ENCODE results near the gene ASRGL1. TPM values are rescaled to one million over a fixed set of nuclear protein-coding genes. Genes with fewer than 3 reads are reported as not detected.
A peak's percentile ranks its signal among the peaks of the same experiment; 100 is the strongest.

Gene ASRGL1
- total and polyA plus RNA-seq, 2 of the 13 experiments (the other 11 are each of a cell fraction or from before 2014, with no cell fraction given) = 50.8 to 97.5 TPM

- peak; percentile 28; the same call in 1 of the 2 replicates for TF ChIP-seq AHDC1 (CRISPR knock-in tag; IDR thresholded peaks at IDR 0.05; ENCODE audit: borderline replicate concordance)
- TF ChIP-seq IKZF1 (IDR thresholded peaks at IDR 0.05) = no peak
- TF ChIP-seq FOXC1 (CRISPR knock-in tag; IDR thresholded peaks at IDR 0.05; ENCODE audit: borderline replicate concordance) = no peak
- peak; percentile 81; the same call in 1 of the 2 replicates for TF ChIP-seq NAIF1 (CRISPR knock-in tag; IDR thresholded peaks at IDR 0.05; ENCODE audit: borderline replicate concordance)
- no peak for TF ChIP-seq ZFP82 (CRISPR knock-in tag; IDR thresholded peaks at IDR 0.05; ENCODE audit: borderline replicate concordance)
- 0 out of 2 replicates have a peak, but pooled peaks have one; percentile 38 for TF ChIP-seq ZNF790 (CRISPR knock-in tag; IDR thresholded peaks at IDR 0.05; ENCODE audit: borderline replicate concordance)
- no peak for TF ChIP-seq ZNF317 (CRISPR knock-in tag; IDR thresholded peaks at IDR 0.05)
- no peak for TF ChIP-seq ATAD3A (CRISPR knock-in tag; IDR thresholded peaks at IDR 0.05)
- no peak for TF ChIP-seq HOMEZ (CRISPR knock-in tag; IDR thresholded peaks at IDR 0.05; ENCODE audit: low read depth)
- TF ChIP-seq SOX6 (IDR thresholded peaks at IDR 0.05) = no peak
- peak; percentile 37; the same call in 1 of the 2 replicates for TF ChIP-seq SOX6 (CRISPR knock-in tag; IDR thresholded peaks at IDR 0.05)
- peak; percentile 31; the same call in 1 of the 2 replicates for TF ChIP-seq PHF21A (CRISPR knock-in tag; IDR thresholded peaks at IDR 0.05)
- no peak; the same call in 1 of the 2 replicates for TF ChIP-seq HOXA5 (CRISPR knock-in tag; IDR thresholded peaks at IDR 0.05)
- TF ChIP-seq NFAT5 (CRISPR knock-in tag; IDR thresholded peaks at IDR 0.05) = peak; percentile 66; the same call in 1 of the 2 replicates
- TF ChIP-seq CBFB (CRISPR knock-in tag; IDR thresholded peaks at IDR 0.05) = no peak
Measured at GRCh38 chr11:62337303-62338181, at the start of gene ASRGL1 (continued).

Data from HepG2 (cell line).